GM18861 (cell line): Measurements from ENCODE around the gene MYH15.

Experiments used
- ATAC-seq: cut with Tn5 transposase; IDR thresholded peaks from one replicate; pipeline ENCODE4 v1.9.1; 2021; ENCODE audit not compliant: unreplicated experiment

The MYH15 gene

DNA sequence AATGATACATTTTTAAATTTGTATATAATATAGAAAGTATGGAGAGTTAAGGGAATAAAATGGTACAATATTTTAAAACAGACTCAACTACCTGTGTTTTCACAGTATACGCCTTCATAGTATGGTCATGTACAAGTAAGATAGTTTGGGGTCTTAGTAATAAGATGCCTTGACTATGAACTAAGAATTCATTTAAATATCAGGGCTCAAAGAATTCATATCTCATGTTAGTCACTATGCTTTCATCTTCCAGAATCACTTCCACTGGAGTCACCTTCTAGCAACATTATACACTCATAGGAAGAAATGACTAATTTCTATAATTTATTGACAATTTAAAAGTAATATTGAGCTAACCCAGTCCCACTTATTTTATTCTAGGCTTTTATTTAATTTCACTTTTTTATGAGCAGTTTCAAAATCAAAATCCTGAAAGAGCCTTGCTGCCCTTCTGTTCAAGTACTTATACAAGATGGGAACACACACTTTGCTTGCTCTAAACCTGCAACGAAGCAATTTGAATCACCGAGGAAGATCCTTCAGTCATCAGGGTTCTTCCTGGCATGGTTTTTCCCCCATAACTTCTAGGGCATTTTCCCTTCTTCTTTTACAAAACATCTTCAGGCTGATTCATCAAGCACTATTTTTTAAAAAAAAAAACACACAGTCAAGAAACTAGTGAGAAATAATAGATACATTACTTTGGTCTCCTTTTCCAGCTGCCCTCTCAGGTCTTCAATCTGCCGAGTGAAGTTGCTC, 94.1 kb downstream of the MYH15 start:
- no peak for ATAC-seq

DNA sequence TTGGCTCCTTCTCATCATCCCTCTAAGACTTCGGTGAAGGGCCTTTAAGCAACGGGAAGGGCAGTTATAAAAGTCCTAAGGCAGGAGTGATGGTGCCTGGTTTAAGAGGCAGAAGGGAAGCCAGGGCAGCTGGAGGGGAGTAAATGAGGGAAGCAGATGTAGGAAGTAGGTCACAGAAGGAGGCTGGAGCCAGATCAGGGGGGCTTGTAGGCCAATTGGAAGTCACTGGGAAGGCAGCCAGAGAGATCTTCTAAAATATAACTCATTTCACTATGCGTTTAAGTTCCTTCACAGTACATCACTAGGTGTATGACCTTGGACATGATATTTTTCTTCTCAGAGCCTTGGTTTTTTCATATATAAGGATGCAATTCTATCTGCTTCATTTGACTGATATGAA, 94.7 kb downstream of the MYH15 start:
- no peak for ATAC-seq

DNA sequence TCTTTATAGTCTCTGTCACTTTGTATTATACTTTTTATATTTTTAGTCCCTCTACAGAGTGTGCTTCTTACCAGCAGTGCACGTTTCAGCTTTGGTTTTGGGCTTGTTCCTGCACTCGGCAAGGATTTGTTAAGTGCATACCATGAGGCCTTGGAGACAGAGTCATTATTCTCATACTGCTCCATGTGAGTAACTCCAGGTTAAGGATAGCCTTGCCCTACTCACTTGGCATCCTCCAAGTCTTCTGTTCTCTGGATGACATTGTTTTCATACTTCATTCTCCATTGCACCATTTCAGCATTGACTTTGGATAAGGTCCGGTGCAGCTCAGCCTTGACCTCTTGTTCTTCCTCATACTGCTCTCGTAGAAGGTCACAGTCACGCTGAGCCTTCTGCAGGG, 96.4 kb downstream of the MYH15 start:
- ATAC-seq: no peak

DNA sequence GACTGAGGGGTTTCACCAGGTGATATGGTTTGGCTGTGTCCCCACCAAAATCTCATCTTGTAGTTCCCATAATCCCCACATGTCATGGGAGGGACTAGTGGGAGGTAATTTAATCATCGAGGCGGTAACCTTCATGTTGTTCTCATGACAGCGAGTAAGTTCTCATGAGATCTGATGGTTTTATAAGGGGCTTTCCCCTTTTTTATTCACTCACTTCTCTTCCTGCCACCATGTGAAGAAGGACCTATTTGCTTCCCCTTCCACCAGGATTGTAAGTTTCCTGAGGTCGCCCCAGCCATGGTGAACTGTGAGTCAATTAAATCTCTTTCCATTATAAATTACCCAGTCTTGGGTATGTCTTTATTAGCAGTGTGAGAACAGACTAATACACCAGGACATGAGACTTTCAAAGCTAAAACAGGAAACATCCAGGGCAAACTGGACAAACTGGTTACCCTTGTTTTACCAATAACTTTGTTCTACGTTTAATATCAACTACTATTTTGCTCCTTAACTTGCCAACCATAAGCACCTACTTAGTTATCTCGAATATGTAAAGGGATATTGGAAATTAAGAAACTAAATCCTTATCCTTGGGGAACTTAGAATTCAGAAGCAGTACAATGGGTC, 98.2 kb downstream of the MYH15 start:
- ATAC-seq: no peak

DNA sequence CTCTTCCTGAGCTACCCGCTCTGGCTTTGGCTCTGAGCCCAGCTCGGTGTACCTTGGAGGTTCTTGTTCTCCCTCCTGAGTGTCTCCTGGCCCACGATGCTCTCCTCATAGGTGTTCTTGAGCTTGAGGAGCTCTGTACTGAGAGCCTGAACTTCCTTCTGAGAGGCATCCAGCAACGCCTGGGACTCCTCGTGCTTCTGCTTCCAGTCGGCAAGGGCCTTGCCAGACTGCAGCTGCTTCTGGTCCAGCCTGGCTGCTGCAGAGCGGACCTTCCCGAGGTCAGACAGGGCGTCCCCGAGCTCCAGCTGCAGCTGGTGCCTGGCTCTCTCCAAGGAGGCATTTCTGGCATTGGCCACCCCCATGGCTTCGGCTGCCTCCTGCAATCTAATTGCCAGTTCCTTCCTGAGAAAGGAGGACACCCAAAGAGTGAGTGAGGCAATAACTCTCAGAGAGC, 99.8 kb downstream of the MYH15 start:
- no peak for ATAC-seq

DNA sequence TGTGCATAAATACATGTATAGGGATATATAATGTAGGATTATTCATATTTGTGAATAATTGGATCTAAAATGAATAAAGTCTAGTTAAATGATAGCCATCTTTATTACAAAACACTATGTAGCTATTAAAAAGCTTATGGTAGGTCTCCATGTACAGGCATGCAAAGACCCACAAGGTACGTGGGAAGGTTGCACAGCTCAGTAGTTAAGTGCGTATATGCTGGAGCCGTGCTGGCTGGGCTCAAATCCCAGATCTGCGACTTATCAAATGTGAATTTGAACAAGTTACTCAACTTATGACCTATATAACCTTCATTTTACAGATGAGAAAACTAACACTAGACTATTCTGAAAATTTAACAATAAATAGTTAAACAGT, 100.6 kb downstream of the MYH15 start:
- no peak for ATAC-seq

DNA sequence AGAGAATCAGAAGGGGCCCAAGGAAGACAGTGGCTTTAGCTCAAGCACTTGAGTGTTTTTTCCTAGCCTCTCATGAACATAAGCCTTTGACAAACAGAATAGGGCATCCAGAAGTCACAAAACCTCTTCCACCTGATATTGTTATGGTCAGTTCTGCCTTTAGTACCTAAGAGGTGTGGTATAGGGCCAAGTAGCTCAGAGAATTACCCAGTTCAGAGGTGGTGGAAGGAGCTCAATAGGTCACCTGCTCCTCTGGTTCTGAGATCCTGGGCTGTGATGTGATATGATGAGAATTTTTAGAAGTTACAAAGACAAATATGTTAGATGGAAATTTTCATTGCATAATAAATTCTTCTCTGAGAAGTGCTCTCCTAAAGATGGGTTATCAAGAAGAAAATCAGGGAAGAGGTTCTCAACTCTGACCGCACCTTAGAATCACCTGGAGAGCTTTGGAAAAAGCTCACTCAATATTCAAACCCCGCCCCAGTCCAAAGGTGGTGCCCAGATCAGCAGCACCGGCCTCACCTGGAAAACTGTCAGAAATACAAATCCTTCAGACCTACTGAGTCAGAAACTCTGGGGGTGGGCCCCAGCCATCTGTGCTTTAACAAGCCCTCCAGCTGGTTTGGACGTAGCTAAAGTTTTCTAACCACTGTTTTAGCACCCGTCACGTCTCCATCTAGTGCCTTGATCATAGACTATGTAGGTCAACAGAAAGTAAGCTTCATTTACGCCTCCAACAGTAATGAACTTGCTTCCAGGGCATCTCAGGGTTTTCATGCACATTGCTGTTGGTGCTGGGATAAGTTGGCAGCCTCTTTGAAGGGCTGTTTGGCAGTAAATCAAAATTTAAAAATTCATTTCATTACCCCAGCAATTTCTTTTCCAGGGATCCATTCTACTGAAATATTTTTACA, 101.3 kb downstream of the MYH15 start:
- ATAC-seq: no peak

DNA sequence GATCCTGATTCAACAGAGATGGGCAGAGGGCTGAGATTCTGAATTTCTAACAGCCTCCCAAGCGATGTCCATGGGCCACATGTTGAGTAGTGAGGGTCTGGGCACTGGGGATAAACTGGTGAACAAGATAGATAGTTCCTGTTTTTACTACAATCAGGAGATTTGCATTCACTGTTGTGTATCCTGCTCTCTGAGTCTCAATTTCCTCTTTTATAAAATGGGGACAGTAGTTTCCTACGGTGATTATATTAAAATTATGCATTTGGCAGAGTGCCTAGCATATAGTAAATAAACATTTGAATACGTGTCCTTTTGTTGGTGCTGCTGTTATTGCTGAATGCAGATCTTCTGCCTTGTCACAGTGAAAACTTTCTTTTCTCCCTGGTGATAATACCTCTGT, 102.5 kb downstream of the MYH15 start:
- ATAC-seq: no peak

DNA sequence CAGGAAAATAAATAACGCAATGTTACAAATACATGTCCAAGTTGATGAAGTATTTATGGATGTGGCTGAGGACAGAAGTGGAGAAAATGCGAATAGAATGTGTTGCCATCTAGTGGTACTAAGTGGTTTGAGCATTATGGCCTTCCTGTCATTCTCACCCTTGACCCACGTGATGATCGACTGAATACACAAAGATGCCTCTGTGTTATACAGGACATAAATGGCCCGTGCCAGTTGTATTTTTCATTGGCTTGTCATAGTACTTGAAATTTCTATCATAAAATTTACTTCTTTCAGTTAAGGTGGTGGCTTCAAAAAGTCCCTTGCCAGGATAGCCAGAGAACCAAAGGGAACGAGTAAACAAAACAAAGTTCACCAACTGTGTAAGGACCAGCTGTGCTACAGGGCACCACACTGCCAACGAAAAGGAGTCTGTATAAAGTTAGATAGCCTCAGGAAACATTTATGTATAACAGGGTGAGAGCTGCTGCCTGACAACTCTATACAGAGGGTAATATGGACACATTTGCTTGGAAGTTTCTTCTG, 103.7 kb downstream of the MYH15 start:
- ATAC-seq: peak; percentile 94

DNA sequence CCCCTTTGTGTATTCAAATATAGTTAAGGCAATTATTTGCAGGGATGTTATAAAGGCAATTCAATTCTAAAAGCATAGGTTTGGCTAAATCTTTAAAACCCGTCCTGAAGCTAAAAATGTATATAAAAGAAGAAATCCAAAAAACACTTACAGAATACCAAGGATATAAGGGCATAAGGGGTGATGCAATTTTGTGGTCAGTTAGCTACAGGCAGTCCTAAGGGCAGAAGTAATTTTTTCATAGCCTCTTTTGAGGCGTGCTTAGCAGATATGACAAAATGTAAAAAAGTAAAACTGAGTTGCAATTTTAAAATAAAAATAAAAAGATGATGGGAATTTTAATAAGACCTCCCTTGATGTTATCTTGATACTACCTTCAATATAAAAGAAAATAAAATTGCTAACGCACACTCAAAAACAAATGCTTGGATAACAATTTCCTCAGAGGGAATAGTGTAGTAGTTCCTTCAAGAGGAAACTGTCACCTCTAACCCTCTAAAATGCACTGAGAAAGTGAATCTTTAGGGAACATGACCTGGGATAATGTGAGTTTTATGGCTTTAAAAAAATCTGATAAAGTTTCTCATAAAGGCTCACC, 104.2 kb downstream of the MYH15 start:
- ATAC-seq: peak; percentile 10

DNA sequence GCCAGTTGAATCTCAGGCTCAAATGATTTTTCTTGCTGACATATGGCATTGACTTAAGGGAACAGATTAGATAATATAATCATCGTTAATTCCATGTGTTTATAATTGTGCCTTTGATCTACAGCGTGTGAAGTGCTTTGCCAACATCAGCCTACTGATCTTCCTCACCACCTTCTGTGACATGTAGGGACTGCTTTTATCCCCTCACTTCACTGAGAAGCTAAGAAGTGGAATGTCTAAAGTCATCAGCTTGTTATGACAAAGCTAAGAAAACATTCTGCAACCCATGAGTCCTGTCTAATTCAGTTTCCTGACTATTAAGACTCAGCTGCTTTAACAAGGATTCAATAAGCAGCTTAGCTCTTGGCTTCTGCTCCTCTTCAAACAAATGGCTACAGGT, 106.0 kb downstream of the MYH15 start:
- ATAC-seq: no peak

DNA sequence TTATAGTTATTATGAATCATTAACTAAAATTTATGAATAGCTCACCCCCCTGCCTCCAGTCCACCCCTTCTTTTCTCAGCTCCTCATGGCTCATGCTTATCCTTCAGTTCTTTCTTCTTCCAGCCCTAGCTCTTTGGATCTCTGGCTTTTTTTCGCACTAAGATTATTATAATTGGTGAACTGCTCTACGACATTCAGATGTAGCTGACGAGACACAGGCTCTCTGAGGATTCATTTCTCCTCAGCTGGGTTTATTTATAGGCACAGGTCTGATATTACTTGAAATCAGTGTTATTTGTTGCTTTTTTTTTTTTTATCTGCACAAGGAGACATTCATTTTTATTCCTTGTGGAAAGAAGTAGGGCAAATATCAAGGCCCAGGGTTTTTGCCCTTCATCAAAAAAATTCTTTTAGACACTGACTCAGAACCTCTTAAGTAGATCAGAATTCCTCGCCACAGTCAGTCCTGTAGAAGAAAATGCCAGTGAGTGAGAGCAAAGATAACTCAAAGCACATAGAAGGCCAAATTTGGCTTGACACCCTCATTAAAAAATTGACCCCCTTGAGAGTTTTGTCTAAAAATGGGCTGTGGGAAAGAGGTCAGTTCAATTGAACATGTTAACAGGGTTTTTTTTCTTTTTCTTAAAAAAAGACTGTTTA, 106.6 kb downstream of the MYH15 start:
- ATAC-seq: no peak

DNA sequence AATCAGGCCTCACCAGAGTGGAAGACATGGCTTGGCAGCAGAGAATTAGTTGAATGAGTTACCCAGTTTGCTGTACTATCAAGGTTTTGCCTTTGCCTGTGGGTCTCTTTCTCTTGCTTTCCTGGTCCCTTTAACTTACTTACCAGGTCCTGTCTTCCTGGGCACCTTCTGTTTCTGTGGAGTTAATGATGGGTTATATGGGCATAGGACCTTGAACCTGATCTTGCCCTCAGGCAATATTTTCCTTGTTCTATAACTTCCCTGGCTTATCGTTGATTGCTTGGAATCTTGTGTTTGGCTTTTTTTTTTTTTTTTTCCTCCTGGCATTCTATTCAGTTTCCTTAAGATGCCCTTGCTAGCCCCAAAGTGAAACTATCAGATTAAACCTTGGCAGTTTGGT, 107.2 kb downstream of the MYH15 start:
- ATAC-seq: no peak

DNA sequence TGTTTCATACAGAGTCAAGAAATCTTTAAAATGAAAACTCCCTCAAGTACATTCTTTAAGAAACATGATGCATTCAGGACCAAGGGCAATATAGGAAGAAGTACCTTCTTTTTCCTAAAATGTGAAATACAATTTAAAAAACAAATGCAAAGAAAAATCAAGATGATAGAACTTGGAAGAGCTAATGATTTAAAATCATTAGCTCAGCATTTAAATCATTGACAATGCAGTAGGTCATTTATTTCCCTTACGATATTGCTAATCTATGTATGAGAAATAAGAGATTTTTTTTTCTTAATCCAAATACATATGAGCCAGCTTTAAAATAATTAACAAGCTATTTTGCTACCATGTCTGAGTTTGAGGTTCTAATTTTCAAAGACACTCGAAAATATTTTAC, 108.6 kb downstream of the MYH15 start:
- no peak for ATAC-seq

DNA sequence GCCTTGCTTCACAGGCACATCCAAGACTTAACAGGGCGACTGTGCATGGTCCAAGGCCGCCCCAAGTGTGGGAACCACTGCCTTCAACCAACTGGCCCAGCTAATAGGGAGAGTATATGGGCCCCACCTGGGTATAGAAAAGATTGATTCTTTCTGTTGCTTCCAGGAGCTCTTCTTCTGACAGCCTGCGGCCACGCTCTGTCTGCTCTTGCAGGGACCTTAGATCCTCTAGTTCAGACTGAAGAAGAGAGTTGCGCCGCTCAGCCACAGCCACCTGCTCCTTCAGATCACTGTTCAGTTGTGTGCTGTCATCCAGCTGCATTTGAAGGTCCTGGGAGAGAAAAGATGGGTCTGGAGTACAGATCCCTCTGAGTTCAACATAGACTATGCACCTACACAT, 111.9 kb downstream of the MYH15 start:
- ATAC-seq: no peak

DNA sequence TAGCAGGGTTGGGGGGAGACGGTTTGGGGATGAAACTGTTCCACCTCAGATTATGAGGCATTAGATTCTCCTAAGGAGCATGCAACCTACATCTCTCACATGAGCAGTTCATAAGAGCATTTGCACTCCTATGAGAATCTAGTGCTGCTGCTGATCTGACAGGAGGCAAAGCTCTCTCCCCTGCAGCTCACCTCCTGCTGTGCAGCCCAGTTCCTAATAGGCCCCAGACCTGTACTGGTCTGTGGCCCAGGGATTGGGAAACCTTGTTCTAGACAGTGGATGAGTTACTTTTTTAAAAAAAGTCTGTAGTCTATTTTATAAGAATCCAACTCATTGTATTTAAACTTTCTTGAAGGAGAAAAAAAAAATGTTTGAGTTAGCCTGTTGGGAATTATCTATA, 114.1 kb downstream of the MYH15 start:
- ATAC-seq: no peak

DNA sequence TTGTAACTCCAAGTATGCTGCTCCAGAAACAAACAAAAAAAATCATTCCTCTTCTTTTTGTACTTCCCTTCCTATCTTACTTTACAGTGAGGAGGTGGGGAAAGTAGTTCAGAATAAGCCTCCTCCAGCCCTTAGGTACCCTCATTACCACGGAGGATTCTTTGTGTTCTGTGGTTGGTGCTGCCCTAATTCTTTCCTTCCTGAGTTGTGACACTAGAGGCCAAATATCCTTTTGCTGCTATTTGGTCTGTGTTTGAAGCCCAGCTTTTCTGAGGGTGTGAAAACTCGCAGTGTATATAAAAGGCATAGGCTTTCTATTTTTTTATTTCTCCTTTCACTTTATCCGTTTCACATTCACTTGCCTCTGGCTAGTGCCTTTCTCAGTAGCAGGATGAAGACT, 115.8 kb downstream of the MYH15 start:
- ATAC-seq: no peak

DNA sequence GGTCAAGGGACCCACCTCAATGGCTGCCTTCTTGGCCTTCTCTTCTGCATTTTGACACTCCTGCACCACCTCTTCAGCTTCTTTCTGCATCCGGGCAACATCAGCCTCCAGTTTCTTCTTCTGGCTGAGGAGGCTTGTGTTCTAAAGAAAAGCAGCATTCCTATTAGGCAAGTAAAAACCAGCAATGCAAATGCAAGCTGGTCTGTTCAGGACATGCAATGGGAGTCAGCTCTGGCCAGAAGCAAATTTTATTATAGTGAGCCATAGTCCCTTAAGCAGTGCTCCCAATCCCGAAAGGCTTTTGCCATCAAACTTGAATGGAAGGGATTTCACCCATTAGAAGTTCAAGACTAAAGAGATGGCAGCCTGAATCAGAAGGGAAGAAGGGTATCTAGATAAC, 116.4 kb downstream of the MYH15 start:
- ATAC-seq: no peak

DNA sequence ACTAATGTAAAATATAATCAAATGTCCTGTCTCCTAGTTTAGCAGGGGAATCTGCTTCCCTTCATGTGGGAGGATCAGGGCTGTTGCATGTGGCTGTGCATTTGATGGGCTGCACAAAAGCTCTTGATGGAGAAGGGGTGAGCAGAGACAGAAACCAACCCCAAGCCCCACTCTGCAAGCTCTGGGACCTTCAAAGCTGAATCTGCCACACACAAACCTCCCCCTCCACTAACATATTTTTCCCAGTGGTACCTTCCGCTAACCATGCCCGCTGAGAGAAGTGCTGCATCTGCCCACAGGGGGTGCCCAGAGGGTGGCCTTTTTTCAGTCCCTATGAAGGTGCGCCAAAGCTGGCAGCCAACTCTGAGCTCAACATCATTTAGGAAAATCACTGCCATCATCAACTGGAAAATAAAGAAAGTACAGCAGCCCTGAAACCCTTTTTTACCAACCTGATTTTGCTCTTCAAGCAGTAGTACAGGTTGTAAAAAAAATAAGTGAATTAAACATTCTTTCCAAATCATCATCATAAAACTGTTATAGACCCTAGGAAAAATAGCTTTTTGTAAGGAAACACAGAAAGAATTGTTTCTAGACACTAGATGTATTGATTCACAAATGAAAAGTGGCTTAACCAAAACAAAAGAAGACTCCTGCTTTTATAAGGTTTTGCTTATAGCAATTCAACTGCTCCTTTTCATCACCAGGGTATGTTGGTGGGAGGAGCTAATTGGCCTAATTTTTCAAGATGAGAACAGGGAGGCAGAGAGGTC, 117.1 kb downstream of the MYH15 start:
- ATAC-seq: no peak
